B cell (primary cell): ENCODE data around the gene IQCM. TPM values are rescaled to one million over a fixed set of nuclear protein-coding genes. Genes with fewer than 3 reads are reported as not detected.

Experiments
- ATAC-seq: fragments of 200-7000 bp; cut with Tn5 transposase; one replicate; pipeline ENCODE4 v1.10.0; 2021; ENCODE audit warnings: low read depth, mild to moderate bottlenecking, moderate number of reproducible peaks, moderate library complexity
- CTCF ChIA-PET: fragments of 350-600 bp; sonication (Branson Sonifier 250); formaldehyde crosslinking; loops from one replicate; lab custom pipeline; 2021; ENCODE audit warnings: antibody characterized with exemption, inconsistent platforms; lab: Charles Lee
- POLR2A ChIA-PET: fragments of 350-600 bp; sonication (Branson Sonifier 250); formaldehyde crosslinking; loops from one replicate; lab custom pipeline; 2021; ENCODE audit warnings: antibody characterized with exemption; lab: Charles Lee
- DNase-seq: peaks from one replicate; pipeline ENCODE4 v3.0.0; 2013
- H2AFZ ChIP-seq: 2 replicates; pipeline ENCODE4 v1.6.1; 2012; ENCODE audit warnings: mild to moderate bottlenecking, low read depth, low read length; ENCODE audit not compliant: insufficient read depth, poor library complexity, severe bottlenecking
- H3K27ac ChIP-seq, 2 donors: 1 replicate in 1 of 2; 2 replicates in 1 of 2; pipeline ENCODE4 v1.5.1; 2012 to 2013; ENCODE audit warnings: low read length in 2 of 2, mild to moderate bottlenecking in 2 of 2, moderate library complexity in 1 of 2
- H3K27me3 ChIP-seq, 4 experiments: fragments of 200-600 bp in 1 of 4; sonication (generic) in 1 of 4; replicated peaks in 1 of 4; 1 replicate in 2 of 4; 2 replicates in 2 of 4; pipeline versions ENCODE4 v1.6.1 to v1.7.0; 2013 to 2016; ENCODE audit warnings: low read length in 3 of 4, mild to moderate bottlenecking in 2 of 4, mixed read lengths in 1 of 4, moderate library complexity in 1 of 4; ENCODE audit not compliant: insufficient read depth in 4 of 4, control insufficient read depth in 3 of 4; ENCODE audit errors: control extremely low read depth in 1 of 4
- H3K36me3 ChIP-seq, 2 experiments: replicated peaks in 1 of 2; 1 replicate in 1 of 2; 2 replicates in 1 of 2; pipeline versions ENCODE4 v1.6.1 to v1.7.1; 2013; ENCODE audit warnings: low read length in 1 of 2; ENCODE audit not compliant: insufficient read depth in 2 of 2, control insufficient read depth in 1 of 2; ENCODE audit errors: control extremely low read depth in 1 of 2, extremely low read depth in 1 of 2
- H3K4me1 ChIP-seq, 2 donors: fragments of 200-600 bp in 1 of 2; sonication (generic) in 1 of 2; 1 replicate in 1 of 2; 2 replicates in 1 of 2; pipeline versions ENCODE4 v1.5.1 to v1.6.1; 2013 to 2017; ENCODE audit warnings: low read length in 2 of 2; ENCODE audit not compliant: control insufficient read depth in 2 of 2, insufficient read depth in 2 of 2
- H3K4me2 ChIP-seq: replicated peaks from 2 replicates; pipeline ENCODE3; 2012; ENCODE audit warnings: mild to moderate bottlenecking, low read depth, low read length; ENCODE audit not compliant: poor library complexity, severe bottlenecking
- H3K4me3 ChIP-seq, 5 experiments: fragments of 200-600 bp in 1 of 5; sonication (generic) in 1 of 5; 1 replicate in 3 of 5; 2 replicates in 2 of 5; pipeline versions ENCODE4 v1.5.1 to v1.7.0; 2011 to 2016; ENCODE audit warnings: low read length in 4 of 5, mild to moderate bottlenecking in 4 of 5, low read depth in 2 of 5, control low read depth in 1 of 5, moderate library complexity in 1 of 5; ENCODE audit not compliant: insufficient read depth in 1 of 5; ENCODE audit errors: control extremely low read depth in 1 of 5, extremely low read depth in 1 of 5
- H3K79me2 ChIP-seq: fragments of 200-600 bp; sonication (generic); one replicate; pipeline ENCODE4 v1.6.0; 2016; ENCODE audit warnings: low read length; ENCODE audit not compliant: control insufficient read depth, insufficient read depth
- H3K9ac ChIP-seq: fragments of 200-600 bp; sonication (generic); 2 replicates; pipeline ENCODE4 v1.6.1; 2017; ENCODE audit warnings: mild to moderate bottlenecking, low read length, moderate library complexity
- H3K9me3 ChIP-seq, 3 donors: one replicate each; pipeline versions ENCODE4 v1.6.1 to v1.7.1; 2013; ENCODE audit warnings: low read length in 2 of 3; ENCODE audit not compliant: control insufficient read depth in 2 of 3, insufficient read depth in 1 of 3; ENCODE audit errors: control extremely low read depth in 1 of 3
- H4K20me1 ChIP-seq: 2 replicates; pipeline ENCODE4 v1.6.0; 2012; ENCODE audit warnings: mild to moderate bottlenecking, low read length; ENCODE audit not compliant: insufficient read depth, control insufficient read depth, poor library complexity, severe bottlenecking
- H3K27ac Mint-ChIP-seq: one replicate; pipeline ENCODE4 v1.8.0; 2021; ENCODE audit warnings: mixed read lengths
- H3K27me3 Mint-ChIP-seq: one replicate; pipeline ENCODE4 v1.8.0; 2021; ENCODE audit warnings: mixed read lengths
- H3K4me1 Mint-ChIP-seq: one replicate; pipeline ENCODE4 v1.8.0; 2021; ENCODE audit warnings: mixed read lengths
- H3K4me3 Mint-ChIP-seq: one replicate; pipeline ENCODE4 v1.8.0; 2021; ENCODE audit warnings: mixed read lengths
- H3K9me3 Mint-ChIP-seq: one replicate; pipeline ENCODE4 v1.8.0; 2022; ENCODE audit warnings: mixed read lengths; ENCODE audit not compliant: insufficient read depth
- EZH2 ChIP-seq: IDR thresholded peaks from 2 replicates; pipeline ENCODE4 v1.6.1; 2012; ENCODE audit warnings: borderline replicate concordance, low read depth, mild to moderate bottlenecking, moderate library complexity, low read length; ENCODE audit not compliant: insufficient read depth, poor library complexity, severe bottlenecking
- WGBS: methylation state at CpG from one replicate; pipeline ENCODE4 v1.1.5; 2013; ENCODE audit warnings: missing lambda C conversion rate; ENCODE audit not compliant: insufficient coverage; 5-methylcytosine and 5-hydroxymethylcytosine counted together
- intact Hi-C: fragments of 100-400 bp; cut with micrococcal nuclease; formaldehyde crosslinking; loops from one replicate; pipeline ENCODE4 v1.10.0; 2022
- polyA plus RNA-seq: library from polyadenylated mRNA; depleted of rRNA; stranded (reverse); fragments of >200 nt; gene quantifications from 2 replicates; pipeline ENCODE4 v1.2.3, GENCODE V29; 2012
- total RNA-seq, 2 donors: library from RNA; stranded (reverse); fragments of 120-200 nt in 1 of 2; gene quantifications; 1 replicate in 1 of 2; 2 replicates in 1 of 2; pipeline versions ENCODE4 v1.2.3 to v1.2.4, GENCODE V29; 2013 to 2022
- TF ChIP-seq, protein P1 (sequence below): fragments of 200-600 bp; IDR thresholded peaks from one replicate; pipeline ENCODE4 v1.8.0; 2022; ENCODE audit warnings: antibody characterized with exemption, mild to moderate bottlenecking

IQCM gene
- total and polyA plus RNA-seq, 2 donors (not counting 1 experiment from before 2014, with no cell fraction given), result not detected

DNA sequence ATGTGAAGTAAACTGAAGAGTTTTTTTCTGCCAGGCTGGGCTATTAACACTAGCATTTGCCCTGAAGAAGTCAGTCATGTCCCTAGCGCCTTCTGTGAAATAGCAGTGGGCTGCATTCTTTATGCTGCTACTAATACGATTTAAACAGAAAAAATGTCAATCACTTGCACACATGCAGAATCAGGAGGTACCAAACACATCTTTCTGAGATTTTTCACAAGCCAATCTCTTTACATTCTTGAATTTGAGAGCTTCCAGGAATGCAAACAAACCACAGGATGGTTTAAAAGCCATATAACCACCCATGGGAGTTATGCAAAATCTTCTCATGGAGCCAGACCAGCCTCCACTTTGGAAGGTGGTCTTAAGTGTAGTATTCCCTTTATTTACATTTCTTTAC, 220.1 kb downstream of the IQCM start:
- CTCF ChIA-PET, result no interaction called here
- 89% methylated on average over 2 of the region's 2 CpGs for WGBS
- H3K27me3 Mint-ChIP-seq, result no peaks in the 10 kb centered on the region

GRCh38 chr4:149589826-149590225, 225.8 kb downstream of the IQCM start:
- TF ChIP-seq, protein P1, sequence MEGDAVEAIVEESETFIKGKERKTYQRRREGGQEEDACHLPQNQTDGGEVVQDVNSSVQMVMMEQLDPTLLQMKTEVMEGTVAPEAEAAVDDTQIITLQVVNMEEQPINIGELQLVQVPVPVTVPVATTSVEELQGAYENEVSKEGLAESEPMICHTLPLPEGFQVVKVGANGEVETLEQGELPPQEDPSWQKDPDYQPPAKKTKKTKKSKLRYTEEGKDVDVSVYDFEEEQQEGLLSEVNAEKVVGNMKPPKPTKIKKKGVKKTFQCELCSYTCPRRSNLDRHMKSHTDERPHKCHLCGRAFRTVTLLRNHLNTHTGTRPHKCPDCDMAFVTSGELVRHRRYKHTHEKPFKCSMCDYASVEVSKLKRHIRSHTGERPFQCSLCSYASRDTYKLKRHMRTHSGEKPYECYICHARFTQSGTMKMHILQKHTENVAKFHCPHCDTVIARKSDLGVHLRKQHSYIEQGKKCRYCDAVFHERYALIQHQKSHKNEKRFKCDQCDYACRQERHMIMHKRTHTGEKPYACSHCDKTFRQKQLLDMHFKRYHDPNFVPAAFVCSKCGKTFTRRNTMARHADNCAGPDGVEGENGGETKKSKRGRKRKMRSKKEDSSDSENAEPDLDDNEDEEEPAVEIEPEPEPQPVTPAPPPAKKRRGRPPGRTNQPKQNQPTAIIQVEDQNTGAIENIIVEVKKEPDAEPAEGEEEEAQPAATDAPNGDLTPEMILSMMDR, result no peak
- no peak for TF ChIP-seq EZH2
- no peaks in the 10 kb centered on the region for H4K20me1 ChIP-seq
- H3K4me1 ChIP-seq, result no peaks in the 10 kb centered on the region
- Mint-ChIP-seq H3K4me1 (no peaks in the 10 kb centered on the region), H3K4me3 (no peak overlapping the region), H3K27me3 (no peaks in the 10 kb centered on the region), H3K9me3 (no peaks in the 10 kb centered on the region), H3K27ac (no peak overlapping the region)
- H2AFZ ChIP-seq, result no peak overlapping the region
- H3K9me3 ChIP-seq, result no peaks in the 10 kb centered on the region
- ChIA-PET CTCF (no interaction called here), POLR2A (no interaction called here)
- H3K9ac ChIP-seq, result no peak overlapping the region
- ATAC-seq (no peak), DNase-seq (no peak)
- H3K79me2 ChIP-seq, result no peaks in the 10 kb centered on the region
- no peak overlapping the region for H3K27ac ChIP-seq
- no peaks in the 10 kb centered on the region for H3K27me3 ChIP-seq
- H3K4me2 ChIP-seq, result no peak overlapping the region
- intact Hi-C loops, result no loop called here
- no CpG with 5 or more reads among the region's 1 CpG for WGBS
- no peaks in the 10 kb centered on the region for H3K36me3 ChIP-seq
- no peak overlapping the region for H3K4me3 ChIP-seq

More for the DNA sequence above, 220.1 kb downstream of the IQCM start:
- Histone ChIP-seq H3K27me3 (no peaks in the 10 kb centered on the region), H3K4me1 (no peaks in the 10 kb centered on the region), H2AFZ (no peak overlapping the region), H3K36me3 (no peaks in the 10 kb centered on the region), H4K20me1 (no peaks in the 10 kb centered on the region), H3K9me3 (no peaks in the 10 kb centered on the region), H3K4me3 (no peak overlapping the region), H3K79me2 (no peaks in the 10 kb centered on the region), H3K9ac (no peak overlapping the region), H3K27ac (no peak overlapping the region), H3K4me2 (no peak overlapping the region)
- Mint-ChIP-seq H3K27ac (no peak overlapping the region), H3K9me3 (no peaks in the 10 kb centered on the region), H3K4me1 (no peaks in the 10 kb centered on the region), H3K4me3 (no peak overlapping the region)
- intact Hi-C loops, result no loop called here
- DNase-seq (no peak), ATAC-seq (no peak)
- TF ChIP-seq EZH2, result no peak
- TF ChIP-seq, protein P1, result no peak
- POLR2A ChIA-PET, result no interaction called here
